K562 (cell line): ENCODE results near the gene INHBE. TPM values are rescaled to one million over a fixed set of nuclear protein-coding genes. Genes with fewer than 3 reads are reported as not detected.

ENCODE experiments used
- CAMTA2 ChIP-seq: fragments of 250-450 bp; sonication (Bioruptor Pico); conservative IDR thresholded peaks from 2 replicates; pipeline ENCODE4 v1.5.1; 2022
- CTBP1 ChIP-seq: fragments of 450-650 bp; IDR thresholded peaks from 2 replicates; pipeline ENCODE4 v1.6.1; 2016; ENCODE audit warnings: borderline replicate concordance
- FOXK1 ChIP-seq: sonication (generic); formaldehyde crosslinking; IDR thresholded peaks from 2 replicates; pipeline ENCODE4 v1.8.0; 2022; ENCODE audit warnings: missing genetic modification reagents, mild to moderate bottlenecking, borderline replicate concordance
- HMG20A ChIP-seq: fragments of 450-650 bp; formaldehyde crosslinking; conservative IDR thresholded peaks from 2 replicates; pipeline ENCODE4 v1.4.0; 2020; ENCODE audit warnings: mild to moderate bottlenecking, mixed read lengths
- KLF13 ChIP-seq: fragments of 450-650 bp; IDR thresholded peaks from 2 replicates; pipeline ENCODE4 v1.6.1; 2016; ENCODE audit warnings: missing genetic modification characterization, low read depth, mild to moderate bottlenecking, missing compliant biosample characterization, moderate library complexity, borderline replicate concordance
- MTA3 ChIP-seq: fragments of 450-650 bp; formaldehyde crosslinking; IDR thresholded peaks from 2 replicates; pipeline ENCODE4 v1.6.1; 2017; ENCODE audit warnings: mild to moderate bottlenecking, borderline replicate concordance
- NCOR1 ChIP-seq: fragments of 450-650 bp; IDR thresholded peaks from 2 replicates; pipeline ENCODE4 v1.6.1; 2016; ENCODE audit warnings: mild to moderate bottlenecking, moderate library complexity
- NFE2L1 ChIP-seq: fragments of 450-650 bp; IDR thresholded peaks from 2 replicates; pipeline ENCODE4 v1.6.1; 2016; ENCODE audit warnings: missing genetic modification characterization, low read depth, mild to moderate bottlenecking, missing compliant biosample characterization, moderate library complexity, borderline replicate concordance
- POLR2AphosphoS2 ChIP-seq: IDR thresholded peaks from 2 replicates; pipeline ENCODE4 v1.6.1; 2012; ENCODE audit warnings: low read length, improper control_type of control experiment
- RB1 ChIP-seq: fragments of 450-650 bp; IDR thresholded peaks from 2 replicates; pipeline ENCODE4 v1.6.1; 2017; ENCODE audit warnings: low read depth, mild to moderate bottlenecking
- RFX7 ChIP-seq: fragments of 250-450 bp; sonication (Bioruptor Pico); IDR thresholded peaks from 2 replicates; pipeline ENCODE4 v1.5.1; 2021; ENCODE audit warnings: mild to moderate bottlenecking
- ZSCAN32 ChIP-seq: fragments of 450-650 bp; formaldehyde crosslinking; IDR thresholded peaks from 2 replicates; pipeline ENCODE4 v1.4.0; 2020; ENCODE audit warnings: mild to moderate bottlenecking, moderate library complexity
- polyA plus RNA-seq, 8 experiments: library from polyadenylated mRNA; depleted of rRNA in 4 of 8; stranded (reverse) in 5 of 8; unstranded in 3 of 8; fragments of >200 nt; fragmentation: Nextera tagmentation in 2 of 8; fragmentation: Illumina TruSeq in 1 of 8; extraction: Ambion mirVana in 2 of 8; extraction: Trizol in 1 of 8; gene quantifications; 2 replicates each; pipeline versions ENCODE4 v1.2.1 to v1.2.3, GENCODE V29; 2011 to 2014; ENCODE audit warnings: inconsistent platforms in 1 of 8, missing spikeins in 1 of 8
- total RNA-seq, 7 experiments: library from RNA; depleted of rRNA in 6 of 7; stranded (reverse); fragments of >200 nt in 6 of 7; fragmentation: Illumina TruSeq in 2 of 7; extraction: Trizol in 2 of 7; gene quantifications; 2 replicates each; pipeline versions ENCODE4 v1.2.1 to v1.2.3, GENCODE V29; 2011 to 2021; ENCODE audit warnings: low replicate concordance in 1 of 7
- TF ChIP-seq, protein P1 (sequence below): sonication (generic); formaldehyde crosslinking; IDR thresholded peaks from 2 replicates; pipeline ENCODE4 v1.8.0; 2022; ENCODE audit warnings: mild to moderate bottlenecking, missing genetic modification reagents
- TF ChIP-seq, protein P2 (sequence below): fragments of 200-800 bp; sonication (Bioruptor generic); IDR thresholded peaks from 2 replicates; pipeline ENCODE4 v1.6.1; 2016; ENCODE audit warnings: missing genetic modification characterization, missing compliant biosample characterization
- TF ChIP-seq, protein P3 (sequence below): fragments of 450-650 bp; IDR thresholded peaks from 2 replicates; pipeline ENCODE4 v1.6.1; 2016
- TF ChIP-seq, protein P4 (sequence below): sonication (generic); formaldehyde crosslinking; IDR thresholded peaks from 2 replicates; pipeline ENCODE4 v1.8.0; 2022; ENCODE audit warnings: mild to moderate bottlenecking, missing genetic modification reagents

The INHBE gene
- total and polyA plus RNA-seq, 9 of the 15 experiments (the other 6 are each of a cell fraction or from before 2014, with no cell fraction given): 0.94 to 9.9 (median 7.3) TPM

DNA sequence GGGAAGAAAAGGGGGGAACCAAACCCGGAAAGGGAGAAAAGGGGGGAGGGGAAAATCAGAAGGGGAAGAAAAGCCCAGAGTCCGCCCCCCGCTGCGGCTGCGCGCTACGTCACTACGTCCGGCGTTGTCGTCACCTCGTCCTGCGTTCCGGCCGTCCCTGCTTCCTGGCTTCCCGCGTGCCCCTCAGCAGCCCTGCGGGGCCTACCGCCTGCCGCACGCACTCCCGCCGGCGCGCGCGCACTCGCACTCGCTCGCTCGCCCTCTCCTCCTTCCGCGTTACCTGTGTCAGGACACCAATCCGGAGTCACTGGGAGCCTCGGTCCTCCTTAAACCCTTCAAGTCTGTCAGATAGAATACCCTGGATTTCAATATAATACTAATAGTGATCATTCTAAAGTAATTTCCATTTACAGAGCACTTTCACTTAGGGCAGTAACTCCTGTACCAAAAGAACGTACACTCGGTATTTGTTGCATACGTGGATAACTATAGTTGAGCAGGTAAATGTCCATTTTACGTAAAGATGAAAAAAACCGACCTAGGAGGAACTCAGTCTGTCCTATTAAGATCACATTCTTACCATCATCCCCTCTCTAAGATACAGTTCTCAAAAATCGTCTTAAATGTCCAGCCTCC, 24.1 kb upstream of the INHBE start, which contains the start of gene R3HDM2 (continued):
- 0 out of 2 replicates have a peak, but pooled peaks have one; percentile 10 for TF ChIP-seq NCOR1
- TF ChIP-seq RFX7 (CRISPR knock-in tag): no peak
- no peak for TF ChIP-seq HMG20A (CRISPR knock-in tag)
- peak; percentile 48; the same call in 1 of the 2 replicates for TF ChIP-seq RB1
- peak; percentile 84 for TF ChIP-seq CTBP1
- TF ChIP-seq, protein P1, sequence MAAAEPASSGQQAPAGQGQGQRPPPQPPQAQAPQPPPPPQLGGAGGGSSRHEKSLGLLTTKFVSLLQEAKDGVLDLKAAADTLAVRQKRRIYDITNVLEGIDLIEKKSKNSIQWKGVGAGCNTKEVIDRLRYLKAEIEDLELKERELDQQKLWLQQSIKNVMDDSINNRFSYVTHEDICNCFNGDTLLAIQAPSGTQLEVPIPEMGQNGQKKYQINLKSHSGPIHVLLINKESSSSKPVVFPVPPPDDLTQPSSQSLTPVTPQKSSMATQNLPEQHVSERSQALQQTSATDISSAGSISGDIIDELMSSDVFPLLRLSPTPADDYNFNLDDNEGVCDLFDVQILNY (CRISPR knock-in tag): peak; percentile 97
- peak; percentile 65; the same call in 1 of the 2 replicates for TF ChIP-seq MTA3
- TF ChIP-seq NFE2L1: no peak
- no peak for TF ChIP-seq CAMTA2
- 0 out of 2 replicates have a peak, but pooled peaks have one; percentile 26 for TF ChIP-seq ZSCAN32 (CRISPR knock-in tag)
- TF ChIP-seq, protein P2, sequence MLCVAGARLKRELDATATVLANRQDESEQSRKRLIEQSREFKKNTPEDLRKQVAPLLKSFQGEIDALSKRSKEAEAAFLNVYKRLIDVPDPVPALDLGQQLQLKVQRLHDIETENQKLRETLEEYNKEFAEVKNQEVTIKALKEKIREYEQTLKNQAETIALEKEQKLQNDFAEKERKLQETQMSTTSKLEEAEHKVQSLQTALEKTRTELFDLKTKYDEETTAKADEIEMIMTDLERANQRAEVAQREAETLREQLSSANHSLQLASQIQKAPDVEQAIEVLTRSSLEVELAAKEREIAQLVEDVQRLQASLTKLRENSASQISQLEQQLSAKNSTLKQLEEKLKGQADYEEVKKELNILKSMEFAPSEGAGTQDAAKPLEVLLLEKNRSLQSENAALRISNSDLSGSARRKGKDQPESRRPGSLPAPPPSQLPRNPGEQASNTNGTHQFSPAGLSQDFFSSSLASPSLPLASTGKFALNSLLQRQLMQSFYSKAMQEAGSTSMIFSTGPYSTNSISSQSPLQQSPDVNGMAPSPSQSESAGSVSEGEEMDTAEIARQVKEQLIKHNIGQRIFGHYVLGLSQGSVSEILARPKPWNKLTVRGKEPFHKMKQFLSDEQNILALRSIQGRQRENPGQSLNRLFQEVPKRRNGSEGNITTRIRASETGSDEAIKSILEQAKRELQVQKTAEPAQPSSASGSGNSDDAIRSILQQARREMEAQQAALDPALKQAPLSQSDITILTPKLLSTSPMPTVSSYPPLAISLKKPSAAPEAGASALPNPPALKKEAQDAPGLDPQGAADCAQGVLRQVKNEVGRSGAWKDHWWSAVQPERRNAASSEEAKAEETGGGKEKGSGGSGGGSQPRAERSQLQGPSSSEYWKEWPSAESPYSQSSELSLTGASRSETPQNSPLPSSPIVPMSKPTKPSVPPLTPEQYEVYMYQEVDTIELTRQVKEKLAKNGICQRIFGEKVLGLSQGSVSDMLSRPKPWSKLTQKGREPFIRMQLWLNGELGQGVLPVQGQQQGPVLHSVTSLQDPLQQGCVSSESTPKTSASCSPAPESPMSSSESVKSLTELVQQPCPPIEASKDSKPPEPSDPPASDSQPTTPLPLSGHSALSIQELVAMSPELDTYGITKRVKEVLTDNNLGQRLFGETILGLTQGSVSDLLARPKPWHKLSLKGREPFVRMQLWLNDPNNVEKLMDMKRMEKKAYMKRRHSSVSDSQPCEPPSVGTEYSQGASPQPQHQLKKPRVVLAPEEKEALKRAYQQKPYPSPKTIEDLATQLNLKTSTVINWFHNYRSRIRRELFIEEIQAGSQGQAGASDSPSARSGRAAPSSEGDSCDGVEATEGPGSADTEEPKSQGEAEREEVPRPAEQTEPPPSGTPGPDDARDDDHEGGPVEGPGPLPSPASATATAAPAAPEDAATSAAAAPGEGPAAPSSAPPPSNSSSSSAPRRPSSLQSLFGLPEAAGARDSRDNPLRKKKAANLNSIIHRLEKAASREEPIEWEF (CRISPR knock-in tag): no peak
- TF ChIP-seq, protein P3, sequence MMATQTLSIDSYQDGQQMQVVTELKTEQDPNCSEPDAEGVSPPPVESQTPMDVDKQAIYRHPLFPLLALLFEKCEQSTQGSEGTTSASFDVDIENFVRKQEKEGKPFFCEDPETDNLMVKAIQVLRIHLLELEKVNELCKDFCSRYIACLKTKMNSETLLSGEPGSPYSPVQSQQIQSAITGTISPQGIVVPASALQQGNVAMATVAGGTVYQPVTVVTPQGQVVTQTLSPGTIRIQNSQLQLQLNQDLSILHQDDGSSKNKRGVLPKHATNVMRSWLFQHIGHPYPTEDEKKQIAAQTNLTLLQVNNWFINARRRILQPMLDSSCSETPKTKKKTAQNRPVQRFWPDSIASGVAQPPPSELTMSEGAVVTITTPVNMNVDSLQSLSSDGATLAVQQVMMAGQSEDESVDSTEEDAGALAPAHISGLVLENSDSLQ: peak; percentile 66
- TF ChIP-seq, protein P4, sequence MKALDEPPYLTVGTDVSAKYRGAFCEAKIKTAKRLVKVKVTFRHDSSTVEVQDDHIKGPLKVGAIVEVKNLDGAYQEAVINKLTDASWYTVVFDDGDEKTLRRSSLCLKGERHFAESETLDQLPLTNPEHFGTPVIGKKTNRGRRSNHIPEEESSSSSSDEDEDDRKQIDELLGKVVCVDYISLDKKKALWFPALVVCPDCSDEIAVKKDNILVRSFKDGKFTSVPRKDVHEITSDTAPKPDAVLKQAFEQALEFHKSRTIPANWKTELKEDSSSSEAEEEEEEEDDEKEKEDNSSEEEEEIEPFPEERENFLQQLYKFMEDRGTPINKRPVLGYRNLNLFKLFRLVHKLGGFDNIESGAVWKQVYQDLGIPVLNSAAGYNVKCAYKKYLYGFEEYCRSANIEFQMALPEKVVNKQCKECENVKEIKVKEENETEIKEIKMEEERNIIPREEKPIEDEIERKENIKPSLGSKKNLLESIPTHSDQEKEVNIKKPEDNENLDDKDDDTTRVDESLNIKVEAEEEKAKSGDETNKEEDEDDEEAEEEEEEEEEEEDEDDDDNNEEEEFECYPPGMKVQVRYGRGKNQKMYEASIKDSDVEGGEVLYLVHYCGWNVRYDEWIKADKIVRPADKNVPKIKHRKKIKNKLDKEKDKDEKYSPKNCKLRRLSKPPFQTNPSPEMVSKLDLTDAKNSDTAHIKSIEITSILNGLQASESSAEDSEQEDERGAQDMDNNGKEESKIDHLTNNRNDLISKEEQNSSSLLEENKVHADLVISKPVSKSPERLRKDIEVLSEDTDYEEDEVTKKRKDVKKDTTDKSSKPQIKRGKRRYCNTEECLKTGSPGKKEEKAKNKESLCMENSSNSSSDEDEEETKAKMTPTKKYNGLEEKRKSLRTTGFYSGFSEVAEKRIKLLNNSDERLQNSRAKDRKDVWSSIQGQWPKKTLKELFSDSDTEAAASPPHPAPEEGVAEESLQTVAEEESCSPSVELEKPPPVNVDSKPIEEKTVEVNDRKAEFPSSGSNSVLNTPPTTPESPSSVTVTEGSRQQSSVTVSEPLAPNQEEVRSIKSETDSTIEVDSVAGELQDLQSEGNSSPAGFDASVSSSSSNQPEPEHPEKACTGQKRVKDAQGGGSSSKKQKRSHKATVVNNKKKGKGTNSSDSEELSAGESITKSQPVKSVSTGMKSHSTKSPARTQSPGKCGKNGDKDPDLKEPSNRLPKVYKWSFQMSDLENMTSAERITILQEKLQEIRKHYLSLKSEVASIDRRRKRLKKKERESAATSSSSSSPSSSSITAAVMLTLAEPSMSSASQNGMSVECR: peak; percentile 68; the same call in 1 of the 2 replicates
- peak; percentile 63; the same call in 1 of the 2 replicates for TF ChIP-seq KLF13 (tag)
- peak; percentile 83; the same call in 1 of the 2 replicates for TF ChIP-seq FOXK1 (CRISPR knock-in tag)
- TF ChIP-seq POLR2AphosphoS2: peak; percentile 62; the same call in 1 of the 2 replicates
